ENCODE data around the gene SMYD3.

The SMYD3 gene

GRCh38 chr1:246169019-246169418, 338.1 kb downstream of the SMYD3 start:
- DNase-seq: no peak

GRCh38 chr1:246166841-246167240, 340.2 kb downstream of the SMYD3 start:
- DNase-seq: no peak

- DNase-seq: no peak
Measured at GRCh38 chr1:246165826-246166709, 341.0 kb downstream of the SMYD3 start.

- DNase-seq: no peak
Measured at GRCh38 chr1:246164764-246165163, 342.3 kb downstream of the SMYD3 start.

- no peak for DNase-seq
Measured at GRCh38 chr1:246162560-246162959, 344.5 kb downstream of the SMYD3 start.

- peak; percentile 79 for DNase-seq
Measured at GRCh38 chr1:246161626-246162025, 345.5 kb downstream of the SMYD3 start.

GRCh38 chr1:246160905-246161304, 346.2 kb downstream of the SMYD3 start:
- DNase-seq: no peak

- DNase-seq: no peak
Measured at GRCh38 chr1:246160374-246160773, 346.7 kb downstream of the SMYD3 start.

GRCh38 chr1:246159279-246160227, 347.5 kb downstream of the SMYD3 start:
- no peak for DNase-seq

GRCh38 chr1:246158131-246158530, 348.9 kb downstream of the SMYD3 start:
- no peak for DNase-seq

- DNase-seq: no peak
Measured at GRCh38 chr1:246157516-246157915, 349.6 kb downstream of the SMYD3 start.

GRCh38 chr1:246156847-246157246, 350.2 kb downstream of the SMYD3 start:
- no peak for DNase-seq

GRCh38 chr1:246155923-246156322, 351.2 kb downstream of the SMYD3 start:
- peak; percentile 36 for DNase-seq

- DNase-seq: peak; percentile 67
Measured at GRCh38 chr1:246153796-246154212, 353.3 kb downstream of the SMYD3 start.

- no peak for DNase-seq
Measured at GRCh38 chr1:246152986-246153431, 354.1 kb downstream of the SMYD3 start.

- DNase-seq: no peak
Measured at GRCh38 chr1:246151796-246152434, 355.2 kb downstream of the SMYD3 start.

- no peak for DNase-seq
Measured at GRCh38 chr1:246149543-246149942, 357.5 kb downstream of the SMYD3 start.

GRCh38 chr1:246147524-246148461, 359.3 kb downstream of the SMYD3 start:
- DNase-seq: no peak

GRCh38 chr1:246146804-246147523, 360.1 kb downstream of the SMYD3 start:
- DNase-seq: no peak

- DNase-seq: no peak
Measured at GRCh38 chr1:246145900-246146299, 361.2 kb downstream of the SMYD3 start.

- DNase-seq: no peak
Measured at GRCh38 chr1:246144931-246145330, 362.1 kb downstream of the SMYD3 start.

Data from fibroblast of skin of abdomen (primary cell).